Kidney (tissue), 14 donors: ENCODE data around the gene HDAC9. TPM values are rescaled to one million over a fixed set of nuclear protein-coding genes. Genes with fewer than 3 reads are reported as not detected.

Experiments used
- DNase-seq, 5 donors: peaks; one replicate each; pipeline ENCODE4 v3.0.0-alpha.2; 2013 to 2020
- FAIRE-seq: peaks from 2 replicates; lab custom pipeline; 2012; peaks lifted over from hg19 to GRCh38; lab: Jason Lieb, UNC
- H3K27ac ChIP-seq, 2 donors: one replicate each; pipeline ENCODE4 v1.7.0; 2013; ENCODE audit warnings: low read depth in 2 of 2, low read length in 2 of 2, inconsistent platforms in 1 of 2
- H3K27me3 ChIP-seq: one replicate; pipeline ENCODE4 v1.7.1; 2013; ENCODE audit warnings: low read length, inconsistent platforms; ENCODE audit not compliant: control insufficient read depth, insufficient read depth
- H3K36me3 ChIP-seq, 3 donors: one replicate each; pipeline versions ENCODE4 v1.7.0 to v1.7.1; 2013; ENCODE audit warnings: low read length in 3 of 3, control low read depth in 1 of 3, inconsistent platforms in 1 of 3; ENCODE audit not compliant: insufficient read depth in 3 of 3, control insufficient read depth in 2 of 3
- H3K4me1 ChIP-seq, 3 donors: one replicate each; pipeline versions ENCODE4 v1.7.0 to v1.7.1; 2013; ENCODE audit warnings: low read length in 3 of 3, inconsistent platforms in 1 of 3, low read depth in 1 of 3; ENCODE audit not compliant: control insufficient read depth in 2 of 3, insufficient read depth in 2 of 3
- H3K4me3 ChIP-seq, 3 donors: one replicate each; pipeline versions ENCODE4 v1.7.0 to v1.8.1; 2013; ENCODE audit warnings: low read length in 3 of 3, control low read depth in 1 of 3, inconsistent platforms in 1 of 3
- H3K9ac ChIP-seq, 3 donors: one replicate each; pipeline versions ENCODE4 v1.7.0 to v1.7.1; 2013; ENCODE audit warnings: low read length in 3 of 3, control low read depth in 1 of 3, inconsistent platforms in 1 of 3
- H3K9me3 ChIP-seq, 3 donors: one replicate each; pipeline versions ENCODE4 v1.7.0 to v1.7.1; 2013; ENCODE audit warnings: low read length in 3 of 3, control low read depth in 1 of 3, inconsistent platforms in 1 of 3; ENCODE audit not compliant: control insufficient read depth in 2 of 3, insufficient read depth in 1 of 3
- CTCF ChIP-seq: IDR thresholded peaks from 3 replicates; pipeline ENCODE4 v1.5.1; 2012; ENCODE audit warnings: mild to moderate bottlenecking, moderate library complexity, borderline replicate concordance; ENCODE audit not compliant: insufficient read depth; ENCODE audit errors: extremely low read depth
- intact Hi-C: fragments of 100-400 bp; cut with DNase I; formaldehyde crosslinking; loops from one replicate; pipeline ENCODE4 v1.11.1; 2022
- polyA plus RNA-seq: library from polyadenylated mRNA; stranded (reverse); fragments of 350-450 nt; fragmentation: Illumina TruSeq; extraction: RNeasy Lipid Tissue Mini Kit (QIAGEN cat#74804); gene quantifications from one replicate; pipeline ENCODE4 v1.2.3, GENCODE V29; 2014; ENCODE audit warnings: low read depth, low replicate concordance; ENCODE audit not compliant: insufficient read depth
- total RNA-seq: library from RNA; stranded (reverse); fragmentation: NEBNext Ultra II Directional; extraction: Animal tissue kit (Norgen Biotek cat#: 25700); gene quantifications from one replicate; pipeline ENCODE4 v1.2.1, GENCODE V29; 2021
- donor health status: control.
- donor health status: control.
- donor health status: control.
- donor health status: control.
- donor health status: control.
- donor health status: DM: yes; HTN: yes; CAD: no.
- donor health status: Normal renal cell carcinoma (clear cell type).

HDAC9 gene
- total and polyA plus RNA-seq, 2 donors from 2014 or later: 2.1 to 22.1 TPM

- DNase-seq: no peak
- Histone ChIP-seq H3K4me1 (no peaks in the 10 kb centered on the region), H3K9me3 (no peaks in the 10 kb centered on the region), H3K27ac (no peak overlapping the region), H3K4me3 (no peak overlapping the region), H3K9ac (no peak overlapping the region), H3K36me3 (no peaks in the 10 kb centered on the region), H3K27me3 (no peaks in the 10 kb centered on the region)
- TF ChIP-seq CTCF: no peak
- intact Hi-C loops: no loop called here
- FAIRE-seq: no peak
Observed at GRCh38 chr7:18593602-18594279, 98.2 kb downstream of the HDAC9 start.

DNA sequence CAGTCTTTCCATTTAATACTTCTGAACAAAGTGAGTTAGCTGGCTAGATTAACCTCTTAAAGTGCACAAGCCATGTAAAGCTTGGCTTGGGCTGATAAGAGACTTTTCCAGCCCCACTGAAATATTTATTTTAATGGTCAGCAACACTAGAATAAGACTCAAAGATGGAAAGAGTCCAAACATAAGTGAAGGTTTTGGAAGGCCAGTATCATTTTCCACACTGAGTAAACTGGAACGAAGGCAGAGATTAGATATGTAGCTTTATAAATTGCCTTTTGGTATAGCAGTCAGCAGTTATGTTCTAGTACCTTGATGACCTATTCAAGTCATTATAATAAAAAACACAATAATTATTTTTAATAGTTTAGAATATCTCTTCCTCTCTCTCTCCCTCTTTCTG, 102.2 kb downstream of the HDAC9 start:
- no peak for TF ChIP-seq CTCF
- Histone ChIP-seq H3K9ac (no peak overlapping the region), H3K27ac (no peak overlapping the region), H3K4me1 (no peaks in the 10 kb centered on the region), H3K36me3 (no peaks in the 10 kb centered on the region), H3K27me3 (no peaks in the 10 kb centered on the region), H3K4me3 (no peak overlapping the region), H3K9me3 (peaks cover 0 to 5% (median 0%) of the 10 kb centered on the region in 3 donors)
- intact Hi-C loops: no loop called here
- FAIRE-seq (no peak), DNase-seq (no peak)

DNA sequence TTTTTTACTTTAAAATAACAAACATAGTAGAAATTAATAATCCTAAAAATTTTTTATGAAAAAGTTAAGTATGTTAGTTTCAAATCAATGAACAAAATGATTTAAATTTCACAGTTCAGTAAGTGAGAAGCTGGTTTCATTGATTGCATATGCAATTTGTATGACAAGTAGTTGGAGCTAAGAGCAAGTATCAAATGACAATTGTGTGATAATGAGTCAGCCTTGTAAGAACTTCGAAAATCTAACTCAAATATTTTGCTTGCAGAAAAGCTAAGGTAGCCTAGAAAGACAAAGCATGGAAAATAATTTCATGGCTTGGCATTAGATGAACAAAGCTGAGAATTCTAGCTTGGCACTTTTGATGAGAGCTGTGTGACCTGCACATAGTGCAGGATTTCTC, 111.5 kb downstream of the HDAC9 start:
- no peak for DNase-seq
- Histone ChIP-seq H3K27me3 (no peaks in the 10 kb centered on the region), H3K27ac (no peak overlapping the region), H3K4me1 (no peaks in the 10 kb centered on the region), H3K9me3 (peaks cover 0 to 2% (median 0%) of the 10 kb centered on the region in 3 donors), H3K36me3 (no peaks in the 10 kb centered on the region), H3K9ac (no peak overlapping the region), H3K4me3 (no peak overlapping the region)
- intact Hi-C loops: no loop called here
- no peak for TF ChIP-seq CTCF
- no peak for FAIRE-seq
